Muscle layer of duodenum (tissue), 2 donors: ENCODE results near the gene GRID1.

Source experiments
- H3K27ac ChIP-seq: one replicate; pipeline ENCODE4 v1.7.0; 2013; ENCODE audit warnings: mild to moderate bottlenecking, low read length
- H3K27me3 ChIP-seq: one replicate; pipeline ENCODE4 v1.7.0; 2013; ENCODE audit warnings: low read depth, mild to moderate bottlenecking, control low read depth, low read length
- H3K36me3 ChIP-seq, 2 donors: one replicate each; pipeline ENCODE4 v1.7.0; 2013; ENCODE audit warnings: low read length in 2 of 2, control low read depth in 1 of 2, mild to moderate bottlenecking in 1 of 2; ENCODE audit not compliant: insufficient read depth in 2 of 2, control insufficient read depth in 1 of 2
- H3K4me1 ChIP-seq, 2 donors: one replicate each; pipeline ENCODE4 v1.7.0; 2013; ENCODE audit warnings: low read length in 2 of 2, mild to moderate bottlenecking in 2 of 2, control low read depth in 1 of 2, moderate library complexity in 1 of 2; ENCODE audit not compliant: insufficient read depth in 2 of 2, control insufficient read depth in 1 of 2
- H3K4me3 ChIP-seq, 2 donors: one replicate each; pipeline ENCODE4 v1.7.0; 2013; ENCODE audit warnings: low read length in 2 of 2, low read depth in 1 of 2, mild to moderate bottlenecking in 1 of 2
- H3K9me3 ChIP-seq, 2 donors: one replicate each; pipeline ENCODE4 v1.7.0; 2013; ENCODE audit warnings: low read length in 2 of 2, control low read depth in 1 of 2, mild to moderate bottlenecking in 1 of 2; ENCODE audit not compliant: control insufficient read depth in 1 of 2
- donor health status: healthy.

GRID1 gene

GRCh38 chr10:86203162-86203905 lies 163.3 kb downstream of the GRID1 start:
- no peaks in the 10 kb centered on the region for H3K36me3 ChIP-seq
- no peak overlapping the region for H3K4me3 ChIP-seq
- H3K27ac ChIP-seq, result no peak overlapping the region
- no peaks in the 10 kb centered on the region for H3K4me1 ChIP-seq
- no peaks in the 10 kb centered on the region for H3K27me3 ChIP-seq
- H3K9me3 ChIP-seq, result no peaks in the 10 kb centered on the region

- no peak overlapping the region for H3K27ac ChIP-seq
- H3K9me3 ChIP-seq, result no peaks in the 10 kb centered on the region
- no peak overlapping the region for H3K4me3 ChIP-seq
- H3K36me3 ChIP-seq, result no peaks in the 10 kb centered on the region
- H3K4me1 ChIP-seq, result no peaks in the 10 kb centered on the region
- no peaks in the 10 kb centered on the region for H3K27me3 ChIP-seq
These were observed 164.3 kb downstream of the GRID1 start for GRCh38 chr10:86202226-86202735.

GRCh38 chr10:86200867-86201266 lies 165.7 kb downstream of the GRID1 start:
- Histone ChIP-seq H3K9me3 (no peaks in the 10 kb centered on the region), H3K27me3 (no peaks in the 10 kb centered on the region), H3K4me3 (no peak overlapping the region), H3K4me1 (no peaks in the 10 kb centered on the region), H3K27ac (no peak overlapping the region), H3K36me3 (no peaks in the 10 kb centered on the region)

- Histone ChIP-seq H3K4me1 (no peaks in the 10 kb centered on the region), H3K27ac (no peak overlapping the region), H3K27me3 (no peaks in the 10 kb centered on the region), H3K4me3 (no peak overlapping the region), H3K9me3 (no peaks in the 10 kb centered on the region), H3K36me3 (no peaks in the 10 kb centered on the region)
These were observed 166.3 kb downstream of the GRID1 start for GRCh38 chr10:86200269-86200668.

- Histone ChIP-seq H3K27me3 (no peaks in the 10 kb centered on the region), H3K9me3 (no peaks in the 10 kb centered on the region), H3K4me3 (no peak overlapping the region), H3K36me3 (no peaks in the 10 kb centered on the region), H3K4me1 (no peaks in the 10 kb centered on the region), H3K27ac (no peak overlapping the region)
These were observed 167.6 kb downstream of the GRID1 start for GRCh38 chr10:86199041-86199440.

- Histone ChIP-seq H3K27me3 (no peaks in the 10 kb centered on the region), H3K4me1 (no peaks in the 10 kb centered on the region), H3K9me3 (no peaks in the 10 kb centered on the region), H3K4me3 (no peak overlapping the region), H3K36me3 (no peaks in the 10 kb centered on the region), H3K27ac (no peak overlapping the region)
These were observed 168.3 kb downstream of the GRID1 start for GRCh38 chr10:86198271-86198670.

GRCh38 chr10:86197166-86197790 lies 169.3 kb downstream of the GRID1 start:
- no peaks in the 10 kb centered on the region for H3K27me3 ChIP-seq
- no peak overlapping the region for H3K4me3 ChIP-seq
- no peaks in the 10 kb centered on the region for H3K36me3 ChIP-seq
- no peak overlapping the region for H3K27ac ChIP-seq
- no peaks in the 10 kb centered on the region for H3K4me1 ChIP-seq
- H3K9me3 ChIP-seq, result no peaks in the 10 kb centered on the region

- no peaks in the 10 kb centered on the region for H3K4me1 ChIP-seq
- no peaks in the 10 kb centered on the region for H3K27me3 ChIP-seq
- H3K4me3 ChIP-seq, result no peak overlapping the region
- no peaks in the 10 kb centered on the region for H3K9me3 ChIP-seq
- H3K36me3 ChIP-seq, result no peaks in the 10 kb centered on the region
- H3K27ac ChIP-seq, result no peak overlapping the region
These were observed 171.0 kb downstream of the GRID1 start for GRCh38 chr10:86195521-86196157.

GRCh38 chr10:86194684-86195083 lies 171.9 kb downstream of the GRID1 start:
- Histone ChIP-seq H3K9me3 (no peaks in the 10 kb centered on the region), H3K4me1 (no peaks in the 10 kb centered on the region), H3K27ac (no peak overlapping the region), H3K36me3 (no peaks in the 10 kb centered on the region), H3K27me3 (no peaks in the 10 kb centered on the region), H3K4me3 (no peak overlapping the region)

GRCh38 chr10:86193841-86194240 lies 172.8 kb downstream of the GRID1 start:
- Histone ChIP-seq H3K27ac (no peak overlapping the region), H3K4me3 (no peak overlapping the region), H3K9me3 (no peaks in the 10 kb centered on the region), H3K36me3 (no peaks in the 10 kb centered on the region), H3K27me3 (no peaks in the 10 kb centered on the region), H3K4me1 (no peaks in the 10 kb centered on the region)

GRCh38 chr10:86192691-86193090 lies 173.9 kb downstream of the GRID1 start:
- Histone ChIP-seq H3K9me3 (no peaks in the 10 kb centered on the region), H3K4me3 (no peak overlapping the region), H3K4me1 (no peaks in the 10 kb centered on the region), H3K36me3 (no peaks in the 10 kb centered on the region), H3K27ac (no peak overlapping the region), H3K27me3 (no peaks in the 10 kb centered on the region)
